ENCODE data around the gene SYT12. TPM values are rescaled to one million over a fixed set of nuclear protein-coding genes. Genes with fewer than 3 reads are reported as not detected.

The SYT12 gene
- polyA plus RNA-seq, 3 donors, result not detected

DNA sequence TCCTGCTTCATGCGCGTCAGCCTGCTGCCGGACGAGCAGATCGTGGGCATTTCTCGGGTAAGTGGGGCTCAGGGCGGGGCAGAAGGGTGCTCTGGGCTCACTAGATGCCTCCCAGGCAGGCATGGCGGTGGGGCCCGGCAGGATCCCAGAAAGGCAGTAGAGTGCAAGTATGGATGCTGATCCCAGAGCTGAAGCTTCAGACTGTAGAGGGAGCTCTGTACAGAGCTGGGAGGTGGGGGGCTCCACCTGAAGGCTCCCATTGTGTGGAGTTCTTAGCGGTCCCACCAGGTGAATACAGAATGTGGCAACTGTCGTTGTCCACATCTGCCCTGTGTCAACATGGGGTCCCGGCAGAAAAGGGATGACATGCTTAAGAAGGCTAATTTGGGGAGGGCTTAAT lies 17.2 kb downstream of the SYT12 start:
- H2AFZ ChIP-seq (ENCODE audit: insufficient read depth, low read depth, low read length, poor library complexity, severe bottlenecking), result no peak overlapping the region
- Mint-ChIP-seq H3K4me3 (no peak overlapping the region), H3K27ac (peak overlapping the region in 1 of 7 donors; percentile 63)

DNA sequence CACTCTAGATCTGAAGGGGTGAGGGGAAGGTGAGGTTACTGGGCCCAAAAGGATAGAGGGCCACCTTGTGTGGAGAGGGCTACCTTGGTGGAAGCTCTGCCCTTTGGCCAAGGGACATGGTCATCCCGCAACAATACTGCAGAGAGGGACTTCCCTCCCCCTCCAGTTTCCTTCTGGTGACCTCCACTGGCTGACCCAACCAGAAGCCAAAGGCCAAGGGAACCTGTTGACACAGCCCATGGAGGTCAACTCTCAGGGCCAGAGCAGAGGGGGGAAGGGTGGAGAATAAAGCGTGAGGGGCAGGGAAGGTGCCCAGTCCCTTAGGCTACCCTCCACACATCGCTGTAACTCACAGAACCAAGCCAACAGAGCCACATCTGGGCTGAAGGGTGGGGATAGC lies 18.7 kb downstream of the SYT12 start:
- H3K27me3 ChIP-seq (ENCODE audit: control insufficient read depth in 2 of 2, insufficient read depth in 2 of 2, low read length in 2 of 2), result no peaks in the 10 kb centered on the region
- no peaks in the 10 kb centered on the region for H4K20me1 ChIP-seq (ENCODE audit: insufficient read depth, low read length)
- Mint-ChIP-seq H3K4me1 (no peaks in the 10 kb centered on the region), H3K27ac (no peak overlapping the region), H3K36me3 (no peaks in the 10 kb centered on the region), H3K9me3 (peaks cover 0 to 3% (median 0%) of the 10 kb centered on the region in 7 donors), H3K4me3 (no peak overlapping the region), H3K27me3 (ENCODE audit: low read depth in 3 of 3) (peaks cover 11 to 17% (median 16%) of the 10 kb centered on the region in 3 donors)
- intact Hi-C loops (cut with micrococcal nuclease), result no loop called here
- H3K4me3 ChIP-seq (replicated peaks in 1 of 3; ENCODE audit: low read depth in 2 of 3, low read length in 3 of 3), result no peak overlapping the region
- H3K4me2 ChIP-seq (replicated peaks; ENCODE audit: extremely low read depth, low read length, poor library complexity, severe bottlenecking), result no peak overlapping the region
- no peaks in the 10 kb centered on the region for H3K36me3 ChIP-seq (replicated peaks in 1 of 2; ENCODE audit: control insufficient read depth in 1 of 2, insufficient read depth in 2 of 2, low read length in 2 of 2)
- DNase-seq, result no peak
- 80% methylated on average over 1 of the region's 3 CpGs for WGBS (ENCODE audit: insufficient coverage)
- no peak overlapping the region for H3K27ac ChIP-seq (ENCODE audit: low read depth in 1 of 2, low read length in 2 of 2)
- no peaks in the 10 kb centered on the region for H3K79me2 ChIP-seq (ENCODE audit: insufficient read depth, low read length)
- H3K4me1 ChIP-seq (ENCODE audit: control insufficient read depth in 1 of 2, insufficient read depth in 2 of 2, low read length in 2 of 2), result no peaks in the 10 kb centered on the region
- H3K9me3 ChIP-seq (replicated peaks in 1 of 2; ENCODE audit: control insufficient read depth in 1 of 2, insufficient read depth in 1 of 2, low read length in 2 of 2), result no peaks in the 10 kb centered on the region
- H3K9ac ChIP-seq (ENCODE audit: insufficient read depth, low read length, poor library complexity, severe bottlenecking), result no peak overlapping the region
- H2AFZ ChIP-seq (ENCODE audit: insufficient read depth, low read depth, low read length, poor library complexity, severe bottlenecking), result no peak overlapping the region
- TF ChIP-seq, protein P1, sequence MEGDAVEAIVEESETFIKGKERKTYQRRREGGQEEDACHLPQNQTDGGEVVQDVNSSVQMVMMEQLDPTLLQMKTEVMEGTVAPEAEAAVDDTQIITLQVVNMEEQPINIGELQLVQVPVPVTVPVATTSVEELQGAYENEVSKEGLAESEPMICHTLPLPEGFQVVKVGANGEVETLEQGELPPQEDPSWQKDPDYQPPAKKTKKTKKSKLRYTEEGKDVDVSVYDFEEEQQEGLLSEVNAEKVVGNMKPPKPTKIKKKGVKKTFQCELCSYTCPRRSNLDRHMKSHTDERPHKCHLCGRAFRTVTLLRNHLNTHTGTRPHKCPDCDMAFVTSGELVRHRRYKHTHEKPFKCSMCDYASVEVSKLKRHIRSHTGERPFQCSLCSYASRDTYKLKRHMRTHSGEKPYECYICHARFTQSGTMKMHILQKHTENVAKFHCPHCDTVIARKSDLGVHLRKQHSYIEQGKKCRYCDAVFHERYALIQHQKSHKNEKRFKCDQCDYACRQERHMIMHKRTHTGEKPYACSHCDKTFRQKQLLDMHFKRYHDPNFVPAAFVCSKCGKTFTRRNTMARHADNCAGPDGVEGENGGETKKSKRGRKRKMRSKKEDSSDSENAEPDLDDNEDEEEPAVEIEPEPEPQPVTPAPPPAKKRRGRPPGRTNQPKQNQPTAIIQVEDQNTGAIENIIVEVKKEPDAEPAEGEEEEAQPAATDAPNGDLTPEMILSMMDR (IDR thresholded peaks at IDR 0.05), result no peak

More for the DNA sequence above, 17.2 kb downstream of the SYT12 start:
- intact Hi-C loops (cut with micrococcal nuclease), result no loop called here
- Histone ChIP-seq H4K20me1 (ENCODE audit: insufficient read depth, low read length) (no peaks in the 10 kb centered on the region), H3K27me3 (ENCODE audit: control insufficient read depth in 2 of 2, insufficient read depth in 2 of 2, low read length in 2 of 2) (no peaks in the 10 kb centered on the region), H3K79me2 (ENCODE audit: insufficient read depth, low read length) (no peaks in the 10 kb centered on the region), H3K4me3 (replicated peaks in 1 of 3; ENCODE audit: low read depth in 2 of 3, low read length in 3 of 3) (no peak overlapping the region), H3K4me1 (ENCODE audit: control insufficient read depth in 1 of 2, insufficient read depth in 2 of 2, low read length in 2 of 2) (no peaks in the 10 kb centered on the region), H3K9me3 (replicated peaks in 1 of 2; ENCODE audit: control insufficient read depth in 1 of 2, insufficient read depth in 1 of 2, low read length in 2 of 2) (no peaks in the 10 kb centered on the region), H3K36me3 (replicated peaks in 1 of 2; ENCODE audit: control insufficient read depth in 1 of 2, insufficient read depth in 2 of 2, low read length in 2 of 2) (no peaks in the 10 kb centered on the region), H3K4me2 (replicated peaks; ENCODE audit: extremely low read depth, low read length, poor library complexity, severe bottlenecking) (no peak overlapping the region), H3K9ac (ENCODE audit: insufficient read depth, low read length, poor library complexity, severe bottlenecking) (no peak overlapping the region), H3K27ac (ENCODE audit: low read depth in 1 of 2, low read length in 2 of 2) (no peak overlapping the region)
- Mint-ChIP-seq H3K4me1 (no peaks in the 10 kb centered on the region), H3K36me3 (no peaks in the 10 kb centered on the region), H3K9me3 (peaks cover 0 to 3% (median 0%) of the 10 kb centered on the region in 7 donors), H3K27me3 (ENCODE audit: low read depth in 3 of 3) (peaks cover 13 to 16% (median 13%) of the 10 kb centered on the region in 3 donors)
- DNase-seq, result no peak
- 90% methylated on average over 10 of the region's 12 CpGs for WGBS (ENCODE audit: insufficient coverage)
- TF ChIP-seq, protein P1 (IDR thresholded peaks at IDR 0.05), result no peak
